ENCODE measurements around the gene PEBP1. TPM values are rescaled to one million over a fixed set of nuclear protein-coding genes. Genes with fewer than 3 reads are reported as not detected.

Gene PEBP1
- total RNA-seq, 4 donors from 2014 or later = 465 to 1,340 (median 591) TPM

DNA sequence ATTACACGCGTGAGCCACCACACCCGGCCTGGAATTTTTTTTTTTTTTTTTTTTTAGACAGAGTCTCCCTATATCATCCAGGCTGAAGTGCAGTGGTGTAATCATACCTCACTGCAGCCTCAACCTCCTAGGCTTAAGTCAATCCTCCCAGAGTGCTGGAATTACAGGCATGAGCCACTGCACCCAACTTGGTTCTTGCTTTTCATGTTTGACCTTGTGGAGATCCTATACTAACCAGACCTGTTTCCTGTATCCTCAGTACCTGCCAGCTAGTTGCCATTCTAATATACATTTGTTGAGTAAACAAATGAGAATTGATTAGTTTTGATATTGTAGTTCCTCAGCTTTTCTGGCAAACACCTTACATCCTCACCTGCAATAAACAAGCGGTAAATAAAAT lies 28.9 kb upstream of the PEBP1 start:
- Histone ChIP-seq H3K9me3 (no peaks in the 10 kb centered on the region), H3K36me3 (no peaks in the 10 kb centered on the region), H3K4me3 (no peak overlapping the region), H3K27me3 (no peaks in the 10 kb centered on the region), H3K4me1 (peaks cover 0 to 17% (median 0%) of the 10 kb centered on the region in 4 donors), H3K27ac (no peak overlapping the region)
- TF ChIP-seq POLR2A (IDR thresholded peaks at IDR 0.05) = no peak
- TF ChIP-seq, protein P1, sequence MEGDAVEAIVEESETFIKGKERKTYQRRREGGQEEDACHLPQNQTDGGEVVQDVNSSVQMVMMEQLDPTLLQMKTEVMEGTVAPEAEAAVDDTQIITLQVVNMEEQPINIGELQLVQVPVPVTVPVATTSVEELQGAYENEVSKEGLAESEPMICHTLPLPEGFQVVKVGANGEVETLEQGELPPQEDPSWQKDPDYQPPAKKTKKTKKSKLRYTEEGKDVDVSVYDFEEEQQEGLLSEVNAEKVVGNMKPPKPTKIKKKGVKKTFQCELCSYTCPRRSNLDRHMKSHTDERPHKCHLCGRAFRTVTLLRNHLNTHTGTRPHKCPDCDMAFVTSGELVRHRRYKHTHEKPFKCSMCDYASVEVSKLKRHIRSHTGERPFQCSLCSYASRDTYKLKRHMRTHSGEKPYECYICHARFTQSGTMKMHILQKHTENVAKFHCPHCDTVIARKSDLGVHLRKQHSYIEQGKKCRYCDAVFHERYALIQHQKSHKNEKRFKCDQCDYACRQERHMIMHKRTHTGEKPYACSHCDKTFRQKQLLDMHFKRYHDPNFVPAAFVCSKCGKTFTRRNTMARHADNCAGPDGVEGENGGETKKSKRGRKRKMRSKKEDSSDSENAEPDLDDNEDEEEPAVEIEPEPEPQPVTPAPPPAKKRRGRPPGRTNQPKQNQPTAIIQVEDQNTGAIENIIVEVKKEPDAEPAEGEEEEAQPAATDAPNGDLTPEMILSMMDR (IDR thresholded peaks at IDR 0.05) = no peak
- no peak for DNase-seq

DNA sequence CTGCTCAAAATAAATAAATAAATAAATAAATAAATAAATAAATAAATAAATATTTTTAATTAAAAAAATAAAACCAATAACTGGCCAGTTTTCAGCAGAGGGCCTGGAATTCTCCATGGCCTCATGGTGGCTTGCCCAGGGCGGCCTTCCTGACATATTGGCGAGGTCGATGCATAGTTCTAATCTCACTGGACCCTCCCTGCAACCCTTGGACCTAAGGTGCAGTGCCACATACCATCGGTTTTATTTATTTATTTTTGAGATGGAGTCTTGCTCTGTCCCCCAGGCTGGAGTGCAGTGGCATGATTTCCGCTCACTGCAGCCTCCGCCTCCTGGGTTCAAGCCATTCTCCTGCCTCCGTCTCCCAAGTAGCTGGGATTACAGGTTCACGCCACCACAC lies 28.2 kb upstream of the PEBP1 start:
- Histone ChIP-seq H3K4me1 (peaks cover 0 to 10% (median 0%) of the 10 kb centered on the region in 4 donors), H3K4me3 (no peak overlapping the region), H3K9me3 (no peaks in the 10 kb centered on the region), H3K36me3 (no peaks in the 10 kb centered on the region), H3K27ac (peak overlapping the region in 2 of 4 donors; percentile 19 to 55), H3K27me3 (no peaks in the 10 kb centered on the region)
- peak in 1 of 3 donors; percentile 56 for DNase-seq
- TF ChIP-seq, protein P1 (IDR thresholded peaks at IDR 0.05) = no peak
- no peak for TF ChIP-seq POLR2A (IDR thresholded peaks at IDR 0.05)

DNA sequence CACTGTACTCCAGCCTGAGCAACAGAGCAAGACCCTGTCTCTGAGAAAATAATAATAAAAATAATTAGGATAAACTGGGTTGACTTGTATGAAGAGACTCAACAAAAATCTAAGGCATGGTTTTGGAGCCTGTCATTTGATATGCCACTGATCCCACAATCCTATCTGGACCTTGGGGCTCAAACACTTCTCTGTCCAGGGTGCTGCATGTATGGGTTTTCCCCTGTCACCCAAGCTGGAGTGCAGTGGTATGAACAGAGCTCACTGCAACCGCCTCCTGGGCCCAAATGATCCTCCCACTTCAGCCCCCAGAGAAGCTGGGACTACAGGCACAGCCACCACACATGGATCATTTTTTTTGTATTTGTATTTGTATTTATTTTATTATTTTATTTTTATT lies 26.8 kb upstream of the PEBP1 start:
- TF ChIP-seq POLR2A (IDR thresholded peaks at IDR 0.05) = no peak
- TF ChIP-seq, protein P1 (IDR thresholded peaks at IDR 0.05) = no peak
- H3K27ac ChIP-seq = no peak overlapping the region
- H3K4me1 ChIP-seq = peaks cover 0 to 7% (median 0%) of the 10 kb centered on the region in 4 donors
- H3K4me3 ChIP-seq = no peak overlapping the region
- no peak for DNase-seq
- no peaks in the 10 kb centered on the region for H3K9me3 ChIP-seq
- H3K36me3 ChIP-seq = no peaks in the 10 kb centered on the region
- no peaks in the 10 kb centered on the region for H3K27me3 ChIP-seq

DNA sequence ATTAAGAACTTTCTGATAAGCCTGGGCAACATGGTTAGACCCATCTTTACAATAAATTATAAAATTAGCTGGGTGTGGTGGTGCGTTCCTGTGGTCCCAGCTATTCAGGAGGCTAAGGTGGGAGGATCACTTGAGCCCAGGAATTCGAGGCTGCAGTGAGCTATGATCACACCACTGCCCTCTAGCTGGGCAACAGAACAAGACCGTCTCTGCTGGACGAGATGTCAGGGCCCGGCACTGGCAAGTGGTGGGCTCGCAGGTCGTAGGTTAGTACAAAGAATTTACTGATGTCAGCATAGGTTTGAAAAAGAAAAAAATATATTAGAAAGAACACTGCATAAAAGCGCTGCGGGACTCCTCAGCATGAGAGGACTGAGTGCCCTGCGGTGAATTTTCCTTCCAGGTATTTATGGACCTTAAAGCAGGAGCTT lies 16.5 kb upstream of the PEBP1 start:
- Histone ChIP-seq H3K9me3 (no peaks in the 10 kb centered on the region), H3K27ac (no peak overlapping the region), H3K36me3 (no peaks in the 10 kb centered on the region), H3K27me3 (no peaks in the 10 kb centered on the region), H3K4me1 (peaks cover 0 to 31% (median 0%) of the 10 kb centered on the region in 4 donors), H3K4me3 (no peak overlapping the region)
- no peak for DNase-seq
- TF ChIP-seq POLR2A (IDR thresholded peaks at IDR 0.05) = no peak
- TF ChIP-seq, protein P1 (IDR thresholded peaks at IDR 0.05) = no peak

DNA sequence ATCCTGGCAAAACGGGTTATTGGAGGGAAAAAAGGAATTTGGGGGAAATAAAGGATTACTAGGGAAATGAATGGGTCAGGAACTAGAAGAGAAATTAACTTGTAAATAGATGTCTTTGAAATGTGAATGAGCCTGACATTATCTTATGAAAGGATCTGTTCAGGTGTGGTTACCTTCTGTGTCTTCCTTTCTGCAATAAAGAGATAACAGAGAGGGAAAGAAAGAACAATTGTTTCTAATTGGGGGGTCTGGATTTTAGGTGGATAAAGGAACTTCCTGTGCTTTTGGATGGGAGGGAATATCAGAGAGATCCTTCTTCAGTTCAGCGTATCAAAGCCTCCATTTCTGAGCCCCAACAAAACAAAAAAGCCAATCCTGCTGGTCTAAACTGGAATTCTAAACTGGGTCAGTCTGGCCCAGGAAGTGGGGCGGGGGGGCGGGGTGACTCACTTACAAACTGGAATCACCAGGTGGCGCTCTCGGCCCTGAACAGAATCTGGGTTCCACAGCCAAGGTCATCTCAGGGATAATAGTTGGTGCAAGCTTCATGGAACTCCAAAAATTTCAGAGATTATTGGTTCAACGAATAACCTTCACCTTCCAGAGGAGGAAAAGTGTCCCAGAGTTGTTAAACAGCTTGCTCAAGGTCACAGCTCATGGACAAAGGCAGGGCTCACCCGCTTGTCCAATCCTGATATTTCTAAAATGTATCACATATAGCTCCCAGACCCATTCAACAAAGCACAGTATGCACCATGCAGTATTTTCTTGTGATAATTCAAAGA lies 15.2 kb upstream of the PEBP1 start:
- TF ChIP-seq, protein P1 (IDR thresholded peaks at IDR 0.05) = peak in 5 of 6 experiments; percentile 39 to 87 (median 53)
- no peak for TF ChIP-seq POLR2A (IDR thresholded peaks at IDR 0.05)

More for the DNA sequence above, 15.2 kb upstream of the PEBP1 start:
- peaks cover 0 to 31% (median 0%) of the 10 kb centered on the region in 4 donors for H3K4me1 ChIP-seq
- peak; percentile 71 to 88 (median 87) for DNase-seq
- H3K9me3 ChIP-seq = no peaks in the 10 kb centered on the region
- peak overlapping the region in 2 of 4 donors; percentile 2 to 28 for H3K27ac ChIP-seq
- H3K4me3 ChIP-seq = no peak overlapping the region
- H3K27me3 ChIP-seq = no peaks in the 10 kb centered on the region
- H3K36me3 ChIP-seq = no peaks in the 10 kb centered on the region
